HG03520 (cell line): ENCODE results near the gene C2CD4B.

Experiments
- ATAC-seq: cut with Tn5 transposase; IDR thresholded peaks from one replicate; pipeline ENCODE4 v1.9.1; 2021; ENCODE audit warnings: mild to moderate bottlenecking, moderate library complexity; ENCODE audit not compliant: unreplicated experiment

The C2CD4B gene

DNA sequence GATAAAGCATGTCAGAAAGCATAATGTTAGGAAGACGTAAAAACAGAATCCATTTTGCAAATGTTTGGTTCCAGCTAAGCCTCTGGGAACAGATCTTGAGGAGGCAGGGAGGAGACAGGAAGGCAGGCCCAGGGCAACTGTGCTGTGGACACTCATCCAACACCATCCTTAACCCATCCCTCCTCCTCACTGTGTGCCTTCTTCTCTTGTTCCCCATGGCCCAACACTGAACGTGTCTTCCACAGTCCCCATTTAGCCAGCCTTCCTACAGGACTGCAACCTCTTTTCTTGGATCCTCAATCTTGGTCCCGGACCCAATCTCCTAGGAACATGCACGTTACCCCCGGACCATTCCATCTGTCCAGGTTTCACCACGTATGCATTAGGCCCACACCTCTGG, 15.4 kb downstream of the C2CD4B start:
- ATAC-seq: no peak

GRCh38 chr15:62147551-62147950, 17.5 kb downstream of the C2CD4B start:
- no peak for ATAC-seq

GRCh38 chr15:62147149-62147548, 17.9 kb downstream of the C2CD4B start:
- no peak for ATAC-seq

DNA sequence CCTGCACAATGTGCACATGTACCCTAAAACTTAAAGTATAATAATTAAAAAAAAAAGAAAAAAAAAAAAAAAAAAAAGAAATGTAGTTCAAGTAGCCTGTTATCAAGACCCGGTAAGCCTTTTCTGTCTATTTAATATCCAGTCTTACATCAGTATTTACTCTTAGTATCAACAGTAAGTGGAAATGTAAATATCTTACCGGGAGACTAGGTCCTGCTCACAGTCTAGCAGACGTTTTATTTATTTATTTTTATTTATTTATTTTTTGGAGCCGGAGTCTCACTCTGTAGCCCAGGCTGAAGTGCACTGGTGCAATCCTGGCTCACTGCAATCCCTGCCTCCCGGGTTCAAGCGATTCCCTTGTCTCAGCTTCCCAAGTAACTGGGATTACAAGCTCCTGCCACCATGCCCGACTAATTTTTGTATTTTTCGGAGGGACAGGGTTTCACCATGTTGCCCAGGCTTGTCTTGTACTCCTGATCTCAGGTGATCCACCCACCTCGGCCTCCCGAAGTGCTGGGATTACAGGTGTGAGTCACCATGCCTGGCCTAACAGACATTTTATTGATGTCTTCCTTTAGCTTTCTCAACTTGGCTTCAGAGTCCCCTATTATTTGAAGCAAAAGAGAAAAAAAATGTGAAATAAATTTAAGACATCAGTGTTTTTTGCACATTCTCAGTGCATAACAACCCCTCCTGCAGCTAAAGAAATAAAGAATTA, 19.9 kb downstream of the C2CD4B start:
- ATAC-seq: no peak

DNA sequence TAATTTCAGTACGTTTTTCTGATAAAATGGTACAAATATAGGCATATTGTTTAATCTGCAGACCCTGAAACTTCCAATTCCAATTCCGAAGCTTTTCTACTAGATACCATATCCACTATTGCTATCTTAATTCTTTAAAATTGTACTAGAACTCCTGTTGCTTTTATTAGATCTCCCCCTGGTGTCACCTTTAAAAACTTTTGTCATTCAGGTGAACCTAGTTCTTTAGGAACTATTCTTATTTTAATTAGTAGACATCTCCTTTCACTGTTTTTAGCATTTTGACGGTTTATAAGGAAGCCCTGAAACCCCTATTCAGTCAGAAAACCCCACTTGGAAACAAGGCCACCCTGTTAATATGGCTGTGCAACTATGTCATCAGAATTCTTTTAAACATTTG, 22.3 kb downstream of the C2CD4B start:
- ATAC-seq: no peak

DNA sequence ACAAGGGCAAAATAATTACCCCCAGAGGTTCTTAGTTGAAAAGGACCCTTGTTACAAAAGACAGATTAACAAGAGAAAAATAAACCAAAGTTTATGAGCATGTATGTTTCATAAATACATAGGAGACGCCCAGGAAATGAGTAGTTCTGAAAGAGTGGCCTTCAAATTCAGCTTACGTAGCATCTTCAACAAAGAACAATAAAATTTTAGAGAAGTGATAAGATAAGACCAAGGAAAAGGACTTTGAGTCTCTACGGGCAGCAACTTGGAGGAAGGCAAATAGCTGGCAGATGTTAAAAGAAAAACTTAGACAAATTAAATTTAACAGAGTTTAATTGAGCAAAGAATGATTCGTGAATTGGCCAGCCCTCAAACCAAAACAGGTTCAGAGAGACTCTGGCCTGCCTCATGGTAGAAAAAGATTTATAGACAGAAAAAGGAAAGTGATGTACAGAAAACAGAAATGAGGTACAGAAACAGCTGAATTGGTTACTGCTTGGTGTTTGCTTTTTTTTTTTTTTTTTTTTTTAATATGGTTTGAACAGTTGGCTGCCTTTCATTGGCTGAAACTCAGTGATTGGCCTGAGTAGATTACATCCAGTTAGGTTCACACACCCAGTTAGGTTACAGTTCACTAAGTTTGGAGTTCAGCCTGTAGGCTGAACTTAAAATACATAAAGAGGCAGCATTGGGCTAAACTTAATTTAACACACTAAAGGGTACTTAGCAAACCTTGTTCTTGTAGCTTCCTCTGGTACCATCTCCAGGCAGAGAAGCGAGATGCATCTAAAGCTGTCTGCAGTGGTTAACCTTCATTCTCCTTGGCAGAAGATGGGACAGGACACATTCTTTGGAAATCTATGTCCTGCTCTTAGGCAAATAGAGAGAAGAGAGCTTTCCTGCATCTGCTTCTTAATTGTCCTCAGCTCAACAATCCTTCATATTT, 23.2 kb downstream of the C2CD4B start:
- no peak for ATAC-seq

DNA sequence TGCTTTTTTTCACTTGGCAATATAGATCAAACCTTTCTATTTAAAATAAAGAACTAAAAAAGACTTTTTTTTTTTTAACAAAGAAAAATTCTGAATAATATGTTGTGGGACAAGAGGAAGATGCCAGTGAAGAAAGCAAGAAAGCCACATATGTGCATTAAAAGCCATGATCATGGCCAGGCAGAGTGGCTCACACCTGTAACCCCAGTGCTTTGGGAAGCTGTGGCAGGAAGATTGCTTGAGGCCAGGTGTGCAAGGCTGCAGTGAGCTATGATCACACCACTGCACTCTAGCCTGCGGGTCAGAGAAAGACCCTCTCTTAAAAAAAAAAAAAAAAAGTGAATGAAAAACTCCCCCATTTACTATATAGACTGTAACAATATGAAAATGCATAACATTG, 23.9 kb downstream of the C2CD4B start:
- ATAC-seq: no peak

DNA sequence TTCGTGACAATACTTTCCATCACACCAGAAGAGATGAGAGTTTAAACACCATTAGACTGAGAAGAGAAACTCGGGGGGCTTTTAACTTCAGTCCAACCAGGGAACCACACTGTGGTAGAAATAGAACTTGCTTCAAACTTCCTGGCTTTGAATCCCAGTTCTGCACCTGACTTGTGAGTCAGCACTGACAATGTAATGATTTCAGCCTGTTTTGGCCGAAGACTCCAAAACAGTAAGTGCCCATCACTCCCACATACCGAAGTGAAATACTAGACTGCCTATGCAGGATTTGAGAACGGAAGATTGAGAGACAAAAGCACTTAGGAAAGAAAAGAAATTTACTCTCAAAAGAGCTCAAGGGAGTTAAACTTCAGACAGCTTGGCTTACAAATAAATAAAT, 27.0 kb downstream of the C2CD4B start:
- no peak for ATAC-seq

GRCh38 chr15:62136911-62137865, 27.9 kb downstream of the C2CD4B start:
- ATAC-seq: no peak

- no peak for ATAC-seq
These were observed 29.5 kb downstream of the C2CD4B start for GRCh38 chr15:62135532-62136134.

- no peak for ATAC-seq
These were observed 31.9 kb downstream of the C2CD4B start for GRCh38 chr15:62133141-62133540.

DNA sequence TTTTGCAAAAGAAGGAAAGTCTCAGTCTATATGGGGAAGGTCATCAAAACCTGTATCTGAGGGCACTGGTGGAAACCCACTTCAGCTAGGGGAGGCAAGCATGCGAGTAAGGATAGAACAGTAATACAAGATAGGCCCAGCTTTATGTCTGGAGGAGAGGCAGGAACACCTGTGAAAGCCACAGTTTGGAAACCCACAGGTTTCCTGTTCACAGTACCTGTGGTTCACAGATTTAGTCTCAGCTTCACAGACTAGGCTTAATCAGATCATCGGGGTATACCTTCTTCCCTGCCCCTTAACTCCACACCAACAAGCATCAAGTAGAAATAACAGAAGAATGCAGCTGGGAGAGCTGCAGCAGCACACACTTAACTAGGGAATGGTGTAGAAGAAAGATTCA, 36.2 kb downstream of the C2CD4B start:
- ATAC-seq: no peak

DNA sequence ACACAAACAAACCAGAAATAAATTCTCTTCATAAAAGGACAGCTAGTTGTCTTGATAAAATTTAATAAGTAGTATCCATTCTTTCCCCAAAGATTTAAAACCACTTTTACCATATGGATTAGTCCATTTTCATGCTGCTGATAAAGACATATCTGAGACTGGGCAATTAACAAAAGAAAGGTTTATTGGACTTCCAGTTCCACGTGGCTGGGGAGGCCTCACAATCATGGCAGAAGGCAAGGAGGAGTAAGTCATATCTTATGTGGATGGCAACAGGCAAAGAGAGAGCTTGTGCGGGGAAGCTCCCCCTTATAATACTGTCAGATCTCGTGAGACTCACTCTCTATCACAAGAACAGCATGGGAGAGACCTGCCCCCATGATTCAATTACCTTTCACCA, 38.7 kb downstream of the C2CD4B start:
- no peak for ATAC-seq

DNA sequence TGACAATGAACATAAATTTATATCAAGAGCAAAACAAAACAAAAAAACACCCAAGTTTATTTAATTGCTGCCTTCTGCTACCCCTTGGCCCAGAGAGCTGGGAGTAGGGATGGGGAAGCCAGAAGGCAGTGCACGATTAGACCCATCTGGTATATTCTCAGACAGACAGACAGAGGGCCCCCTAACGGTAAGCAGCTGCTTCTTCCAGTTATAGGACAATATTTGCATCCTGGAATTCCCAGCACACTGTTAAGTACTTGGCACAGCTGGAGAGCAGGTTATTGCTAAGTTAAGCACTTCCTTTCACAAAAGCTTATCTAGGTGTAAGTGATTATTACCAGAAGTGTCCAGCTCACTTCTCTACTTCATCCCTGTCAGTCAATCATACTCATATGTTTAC, 39.3 kb downstream of the C2CD4B start:
- no peak for ATAC-seq

DNA sequence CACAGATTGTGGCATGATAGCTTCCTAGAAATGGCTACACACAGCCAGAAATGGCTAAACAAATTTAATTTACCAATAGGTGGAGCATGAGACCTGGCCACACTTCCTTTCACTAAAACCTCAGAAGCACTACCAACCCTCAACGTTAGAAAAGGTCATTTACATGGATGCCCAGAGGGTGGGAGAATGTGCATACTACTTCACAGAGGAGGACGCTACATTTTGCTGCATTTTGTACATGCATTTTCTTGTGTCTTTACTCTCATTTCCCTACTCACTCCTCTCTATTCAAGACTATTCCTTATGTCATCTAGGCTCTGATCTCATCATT, 40.1 kb downstream of the C2CD4B start:
- no peak for ATAC-seq

- no peak for ATAC-seq
These were observed 40.7 kb downstream of the C2CD4B start for GRCh38 chr15:62124176-62124972.

GRCh38 chr15:62122249-62122648, 42.8 kb downstream of the C2CD4B start:
- ATAC-seq: no peak

GRCh38 chr15:62121273-62122015, 43.6 kb downstream of the C2CD4B start:
- ATAC-seq: no peak

DNA sequence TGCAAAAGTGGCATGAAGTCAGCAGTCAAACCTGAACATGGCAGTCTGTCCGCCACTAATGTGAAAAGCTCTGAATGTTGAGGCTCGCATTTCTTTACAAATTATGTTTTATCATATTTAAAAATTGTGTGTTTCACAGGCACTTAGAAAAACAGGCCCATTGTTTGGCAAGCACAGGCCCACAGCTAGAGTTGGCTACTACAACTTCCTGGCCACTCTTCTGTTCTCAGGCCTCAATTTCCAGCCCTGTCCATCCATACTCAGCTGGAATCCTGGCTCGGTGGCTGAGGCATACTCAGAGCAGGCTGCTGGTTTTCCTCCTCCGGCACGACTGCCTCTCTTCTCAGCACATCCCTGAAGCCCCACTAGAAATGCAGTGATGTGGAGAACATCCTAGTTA, 44.3 kb downstream of the C2CD4B start:
- no peak for ATAC-seq
